ENCODE data around the gene LYST. TPM values are rescaled to one million over a fixed set of nuclear protein-coding genes. Genes with fewer than 3 reads are reported as not detected.

LYST gene
- total and polyA plus RNA-seq, 2 of the 8 experiments (the other 6 are each of a cell fraction or from before 2014, with no cell fraction given) = 0.29 to 0.58 TPM

GRCh38 chr1:235872270-235872669, 5.6 kb upstream of the LYST start:
- ChIA-PET CTCF (ENCODE audit: partially characterized antibody) (no interaction called here), POLR2A (ENCODE audit: partially characterized antibody) (interaction anchor here (0.6 kb wide), 1 partner anchor 40 kb away, joined by 3 read pairs; no protein-coding TSS in a partner anchor)
- no peak overlapping the region for H3K4me3 ChIP-seq (ENCODE audit: extremely low read depth in 1 of 4, insufficient read depth in 2 of 4, low read depth in 3 of 4, low read length in 4 of 4)
- no peak overlapping the region for H2AFZ ChIP-seq (ENCODE audit: low read length)
- H2BK15ac ChIP-seq (ENCODE audit: low read length) = no peak overlapping the region
- peaks cover 0 to 1% of the 10 kb centered on the region in 2 experiments for H4K20me1 ChIP-seq (replicated peaks in 1 of 2; ENCODE audit: control insufficient read depth in 1 of 2, insufficient read depth in 2 of 2, low read length in 2 of 2)
- H4K8ac ChIP-seq (ENCODE audit: extremely low read depth, insufficient read depth, low read length) = no peak overlapping the region
- DNase-seq (ENCODE audit: low read depth in 1 of 2, low spot score in 2 of 2) (no peak), FAIRE-seq (no peak)
- TF ChIP-seq, protein P1, sequence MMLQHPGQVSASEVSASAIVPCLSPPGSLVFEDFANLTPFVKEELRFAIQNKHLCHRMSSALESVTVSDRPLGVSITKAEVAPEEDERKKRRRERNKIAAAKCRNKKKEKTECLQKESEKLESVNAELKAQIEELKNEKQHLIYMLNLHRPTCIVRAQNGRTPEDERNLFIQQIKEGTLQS (IDR thresholded peaks at IDR 0.05; ENCODE audit: insufficient read depth, low read depth, low read length) = no peak
- no peak for TF ChIP-seq ZNF274 (IDR thresholded peaks at IDR 0.05; ENCODE audit: borderline replicate concordance, extremely low read depth, low read length)
- TF ChIP-seq SUZ12 (IDR thresholded peaks at IDR 0.05; ENCODE audit: low read length) = no peak
- TF ChIP-seq RAD21 (IDR thresholded peaks at IDR 0.05 in 1 of 2, conservative IDR thresholded peaks at IDR 0.05 in 1 of 2; ENCODE audit: low read depth in 2 of 2, low read length in 2 of 2) = no peak
- TF ChIP-seq ASH2L (IDR thresholded peaks at IDR 0.05; ENCODE audit: low read length) = no peak
- no peak for TF ChIP-seq RFX5 (IDR thresholded peaks at IDR 0.05; ENCODE audit: borderline replicate concordance, low read depth, low read length)
- no peak for TF ChIP-seq JUND (IDR thresholded peaks at IDR 0.05; ENCODE audit: low read length)
- no peak for TF ChIP-seq SIRT6 (IDR thresholded peaks at IDR 0.05; ENCODE audit: low read length)
- no peak for TF ChIP-seq NRF1 (IDR thresholded peaks at IDR 0.05; ENCODE audit: low read depth, low read length)
- no peak for TF ChIP-seq CTBP2 (IDR thresholded peaks at IDR 0.05; ENCODE audit: borderline replicate concordance, insufficient read depth, insufficient read length, low read length)
- no peaks in the 10 kb centered on the region for H3K36me3 ChIP-seq (ENCODE audit: control insufficient read depth in 2 of 4, insufficient read depth in 4 of 4, low read length in 3 of 4)
- H3K23me2 ChIP-seq (ENCODE audit: low read depth, low read length) = peaks cover 4% of the 10 kb centered on the region; the same call in 1 of the 2 replicates
- no peak overlapping the region for H3K4ac ChIP-seq (replicated peaks; ENCODE audit: insufficient read length, low read depth, low read length)
- H2BK12ac ChIP-seq (ENCODE audit: low read depth, low read length) = no peak overlapping the region
- H3K79me1 ChIP-seq (ENCODE audit: low read depth, low read length) = no peaks in the 10 kb centered on the region
- no peaks in the 10 kb centered on the region; a peak in 1 of 7 replicates for H3K4me1 ChIP-seq (replicated peaks in 1 of 4; ENCODE audit: control insufficient read depth in 3 of 4, insufficient read depth in 4 of 4, low read length in 3 of 4)
- no peak overlapping the region for H2AK5ac ChIP-seq (ENCODE audit: low read depth, low read length)
- no peak overlapping the region for H4K5ac ChIP-seq (ENCODE audit: insufficient read length, low read depth, low read length)
- H3K27me3 ChIP-seq (replicated peaks in 1 of 4; ENCODE audit: control insufficient read depth in 3 of 4, extremely low read depth in 1 of 4, insufficient read depth in 3 of 4, low read length in 3 of 4) = no peaks in the 10 kb centered on the region
- no peak overlapping the region for H2BK120ac ChIP-seq (replicated peaks; ENCODE audit: low read depth, low read length)
- no peak overlapping the region for H3K27ac ChIP-seq (ENCODE audit: low read depth, low read length)
- H2BK20ac ChIP-seq (ENCODE audit: low read length) = no peak overlapping the region
- H3K56ac ChIP-seq (replicated peaks; ENCODE audit: insufficient read length, low read depth, low read length) = no peak overlapping the region
- no peak overlapping the region for H3K18ac ChIP-seq (ENCODE audit: extremely low read depth, low read length)
- no peak overlapping the region for H4K91ac ChIP-seq (replicated peaks; ENCODE audit: insufficient read length, low read length)
- H2BK5ac ChIP-seq (ENCODE audit: low read depth, low read length) = no peak overlapping the region
- no peak overlapping the region for H3K4me2 ChIP-seq (ENCODE audit: insufficient read depth in 1 of 2, low read depth in 2 of 2, low read length in 2 of 2)
- no peak overlapping the region for H3K9ac ChIP-seq (replicated peaks in 1 of 4; ENCODE audit: extremely low read depth in 1 of 4, low read depth in 3 of 4, low read length in 3 of 4)
- H3K79me2 ChIP-seq (ENCODE audit: control insufficient read depth in 1 of 2, insufficient read depth in 2 of 2, low read length in 2 of 2) = no peaks in the 10 kb centered on the region
- WGBS, 2 experiments (ENCODE audit: extremely low coverage in 1 of 2, insufficient coverage in 1 of 2, insufficient read length in 1 of 2, insufficient replicate concordance in 2 of 2, low coverage in 1 of 2, low lambda C conversion rate in 2 of 2, missing lambda C conversion rate in 1 of 2) = 93% methylated on average over 6 of the region's 6 CpGs; no CpG with 5 or more reads in 1 of the 2 experiments
- no peak overlapping the region for H3K14ac ChIP-seq (ENCODE audit: insufficient read length)
- H3K9me3 ChIP-seq (ENCODE audit: insufficient read depth in 2 of 2, low read depth in 1 of 2, low read length in 1 of 2) = no peaks in the 10 kb centered on the region
- H3K23ac ChIP-seq (ENCODE audit: insufficient read length) = no peak overlapping the region

Measured in H1 (cell line).